ENCODE results near the gene CEP112.

GRCh38 chr17:66240630-66241029 lies 48.7 kb upstream of the CEP112 start:
- TF ChIP-seq POLR2A (IDR thresholded peaks at IDR 0.05) (no peak), CTCF (IDR thresholded peaks at IDR 0.05) (no peak)
